Left lung (tissue), 10 donors: Measurements from ENCODE around the gene SCAMP5. TPM values are rescaled to one million over a fixed set of nuclear protein-coding genes. Genes with fewer than 3 reads are reported as not detected.

Experiments
- ATAC-seq: fragments of 200-7000 bp; cut with Tn5 transposase; one replicate; pipeline ENCODE4 v1.9.1; 2020; ENCODE audit warnings: moderate library complexity
- DNase-seq, 4 donors: peaks; one replicate each; pipeline ENCODE4 v3.0.0-alpha.2; 2013 to 2020
- H3K27ac ChIP-seq, 2 donors: fragments of 200-600 bp; sonication (generic) in 1 of 2; one replicate each; pipeline versions ENCODE4 v1.5.0 to v1.8.0; 2020 to 2021
- H3K27me3 ChIP-seq, 2 donors: fragments of 200-600 bp; sonication (generic) in 1 of 2; one replicate each; pipeline versions ENCODE4 v1.5.0 to v1.8.0; 2020 to 2021
- H3K36me3 ChIP-seq, 2 donors: fragments of 200-600 bp; sonication (generic) in 1 of 2; one replicate each; pipeline versions ENCODE4 v1.5.0 to v1.8.0; 2020 to 2021
- H3K4me1 ChIP-seq, 2 donors: fragments of 200-600 bp; one replicate each; pipeline ENCODE4 v1.8.0; 2021
- H3K4me3 ChIP-seq, 2 donors: fragments of 200-600 bp; sonication (generic) in 1 of 2; one replicate each; pipeline versions ENCODE4 v1.5.0 to v1.8.0; 2020 to 2021; ENCODE audit warnings: mild to moderate bottlenecking in 1 of 2
- H3K9me3 ChIP-seq, 2 donors: fragments of 200-600 bp; sonication (generic) in 1 of 2; one replicate each; pipeline versions ENCODE4 v1.5.0 to v1.8.0; 2020 to 2021
- intact Hi-C, 2 donors: fragments of 100-400 bp; cut with DNase I; formaldehyde crosslinking; loops; one replicate each; pipeline versions ENCODE4 v1.11.2 to v1.14.2; 2022
- polyA plus RNA-seq, 6 donors: library from polyadenylated mRNA; unstranded; fragments of 120-200 nt; gene quantifications; one replicate each; pipeline ENCODE4 v1.2.1, GENCODE V29; 2013; ENCODE audit not compliant: insufficient read length in 6 of 6
- total RNA-seq, 2 donors: library from RNA; stranded (reverse); fragmentation: NEBNext Ultra II Directional; extraction: Animal tissue kit (Norgen Biotek cat#: 25700); gene quantifications; one replicate each; pipeline ENCODE4 v1.2.1, GENCODE V29; 2021
- TF ChIP-seq, protein P1 (sequence below), 2 donors: fragments of 200-600 bp; sonication (generic) in 1 of 2; IDR thresholded peaks; one replicate each; pipeline versions ENCODE4 v1.5.0 to v1.8.0; 2021; ENCODE audit warnings: antibody characterized with exemption in 2 of 2
- donor health status: DM: no; HTN: yes; CAD: no.
- donor health status: DM: no; HTN: no; CAD: no.

Gene SCAMP5
- total and polyA plus RNA-seq, 8 donors: 1.9 to 31.3 (median 13.8) TPM

DNA sequence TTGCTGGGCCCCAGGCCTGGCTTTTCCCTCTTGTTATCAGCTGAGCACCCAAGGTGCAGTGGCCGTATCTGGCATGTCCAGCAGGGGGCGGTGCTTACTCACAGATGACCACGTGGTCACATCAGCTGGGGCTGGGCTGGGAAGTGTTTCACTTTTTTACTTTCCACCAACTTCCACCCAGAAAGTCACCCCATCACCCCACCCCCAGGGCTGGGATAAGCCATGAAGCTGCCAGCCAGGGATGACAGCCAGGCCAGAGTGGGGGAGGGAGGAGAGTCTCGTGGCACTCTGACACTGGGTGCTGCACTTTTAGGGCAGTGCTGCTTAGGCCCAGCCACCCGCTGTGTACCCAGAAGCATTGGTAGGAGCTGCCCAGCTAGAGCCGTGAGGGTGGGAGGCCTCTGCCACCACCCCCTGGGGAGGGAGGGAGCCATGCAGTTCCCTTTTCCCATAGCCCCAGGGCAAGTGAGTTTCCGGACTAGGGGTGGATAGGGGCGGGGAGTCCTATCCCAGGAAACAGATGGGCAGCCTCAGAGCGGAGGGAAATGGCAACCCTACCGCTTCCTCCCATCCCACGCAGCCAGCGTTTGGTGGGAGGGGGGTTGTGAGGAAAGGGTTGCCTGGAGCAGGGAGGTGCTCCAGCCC, 34.1 kb downstream of the SCAMP5 start:
- Histone ChIP-seq H3K4me1 (peaks cover 29 to 60% of the 10 kb centered on the region in 2 donors), H3K27ac (peak overlapping the region; percentile 79 to 83), H3K27me3 (no peaks in the 10 kb centered on the region), H3K4me3 (no peak overlapping the region), H3K36me3 (peaks cover 0 to 3% of the 10 kb centered on the region in 2 donors), H3K9me3 (no peaks in the 10 kb centered on the region)
- TF ChIP-seq, protein P1, sequence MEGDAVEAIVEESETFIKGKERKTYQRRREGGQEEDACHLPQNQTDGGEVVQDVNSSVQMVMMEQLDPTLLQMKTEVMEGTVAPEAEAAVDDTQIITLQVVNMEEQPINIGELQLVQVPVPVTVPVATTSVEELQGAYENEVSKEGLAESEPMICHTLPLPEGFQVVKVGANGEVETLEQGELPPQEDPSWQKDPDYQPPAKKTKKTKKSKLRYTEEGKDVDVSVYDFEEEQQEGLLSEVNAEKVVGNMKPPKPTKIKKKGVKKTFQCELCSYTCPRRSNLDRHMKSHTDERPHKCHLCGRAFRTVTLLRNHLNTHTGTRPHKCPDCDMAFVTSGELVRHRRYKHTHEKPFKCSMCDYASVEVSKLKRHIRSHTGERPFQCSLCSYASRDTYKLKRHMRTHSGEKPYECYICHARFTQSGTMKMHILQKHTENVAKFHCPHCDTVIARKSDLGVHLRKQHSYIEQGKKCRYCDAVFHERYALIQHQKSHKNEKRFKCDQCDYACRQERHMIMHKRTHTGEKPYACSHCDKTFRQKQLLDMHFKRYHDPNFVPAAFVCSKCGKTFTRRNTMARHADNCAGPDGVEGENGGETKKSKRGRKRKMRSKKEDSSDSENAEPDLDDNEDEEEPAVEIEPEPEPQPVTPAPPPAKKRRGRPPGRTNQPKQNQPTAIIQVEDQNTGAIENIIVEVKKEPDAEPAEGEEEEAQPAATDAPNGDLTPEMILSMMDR (IDR thresholded peaks at IDR 0.05): peak; percentile 91 to 98
- DNase-seq (peak; percentile 79 to 97 (median 92)), ATAC-seq (peak; percentile 94)
- intact Hi-C loops: loop anchor here (2.0 to 10.0 kb wide), 2 partner anchors 175 kb away; partner anchors contain the start of gene C15orf39 (in 1 of the 2)

DNA sequence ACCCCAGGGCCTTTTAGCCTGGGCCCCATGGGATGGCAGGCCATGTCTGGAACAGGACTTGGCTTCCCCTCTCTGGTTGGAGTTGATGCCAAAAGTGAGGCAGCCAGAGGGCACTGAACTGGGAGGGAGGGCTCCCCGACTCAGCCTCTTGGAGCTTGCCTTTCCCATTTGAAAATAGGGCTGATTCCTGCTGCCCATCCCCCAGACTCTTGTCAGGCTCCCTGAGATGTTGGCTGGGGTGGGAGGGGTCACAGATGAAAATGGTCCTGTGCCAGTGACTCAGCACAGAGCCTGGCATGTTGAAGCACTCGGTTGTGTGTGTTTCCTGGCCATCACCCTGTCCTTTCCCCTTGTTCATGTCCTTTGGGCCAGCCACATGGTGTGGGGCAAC, 34.7 kb downstream of the SCAMP5 start:
- Histone ChIP-seq H3K27ac (peak overlapping the region; percentile 79 to 83), H3K9me3 (no peaks in the 10 kb centered on the region), H3K4me3 (no peak overlapping the region), H3K36me3 (peaks cover 0 to 3% of the 10 kb centered on the region in 2 donors), H3K4me1 (peaks cover 28 to 60% of the 10 kb centered on the region in 2 donors), H3K27me3 (no peaks in the 10 kb centered on the region)
- DNase-seq (peak in 1 of 4 donors; percentile 49), ATAC-seq (peak; percentile 10)
- intact Hi-C loops: loop anchor here in 1 of 2 donors (10.0 kb wide), 1 partner anchor 175 kb away; the partner anchor contains the start of gene C15orf39
- TF ChIP-seq, protein P1 (IDR thresholded peaks at IDR 0.05): no peak

DNA sequence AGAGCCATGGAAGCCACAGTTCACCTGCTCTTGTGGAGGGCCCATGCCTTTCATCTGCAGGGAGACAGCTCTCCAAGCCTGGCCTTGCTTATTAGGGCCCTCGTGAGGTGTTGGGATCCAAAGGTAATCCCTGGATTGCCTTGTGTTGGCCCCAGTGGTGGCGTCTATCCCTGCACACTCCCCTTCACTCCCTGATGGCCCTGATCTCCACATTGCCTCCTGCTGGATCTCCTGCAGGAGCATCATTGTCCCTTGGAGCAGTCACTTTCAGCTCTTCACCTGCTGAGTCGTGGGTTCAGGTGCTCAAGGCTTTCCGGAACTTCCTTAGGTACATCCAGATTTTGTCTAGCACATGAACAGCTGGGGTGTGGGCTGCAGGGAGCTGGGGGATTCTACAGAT, 35.1 kb downstream of the SCAMP5 start:
- ATAC-seq (no peak), DNase-seq (no peak)
- Histone ChIP-seq H3K27me3 (no peaks in the 10 kb centered on the region), H3K36me3 (peaks cover 0 to 3% of the 10 kb centered on the region in 2 donors), H3K4me3 (no peak overlapping the region), H3K27ac (peak overlapping the region in 1 of 2 donors; percentile 83), H3K9me3 (no peaks in the 10 kb centered on the region), H3K4me1 (peaks cover 25 to 58% of the 10 kb centered on the region in 2 donors)
- TF ChIP-seq, protein P1 (IDR thresholded peaks at IDR 0.05): no peak
- intact Hi-C loops: loop anchor here in 1 of 2 donors (10.0 kb wide), 1 partner anchor 174 kb away; the partner anchor contains the start of gene C15orf39

DNA sequence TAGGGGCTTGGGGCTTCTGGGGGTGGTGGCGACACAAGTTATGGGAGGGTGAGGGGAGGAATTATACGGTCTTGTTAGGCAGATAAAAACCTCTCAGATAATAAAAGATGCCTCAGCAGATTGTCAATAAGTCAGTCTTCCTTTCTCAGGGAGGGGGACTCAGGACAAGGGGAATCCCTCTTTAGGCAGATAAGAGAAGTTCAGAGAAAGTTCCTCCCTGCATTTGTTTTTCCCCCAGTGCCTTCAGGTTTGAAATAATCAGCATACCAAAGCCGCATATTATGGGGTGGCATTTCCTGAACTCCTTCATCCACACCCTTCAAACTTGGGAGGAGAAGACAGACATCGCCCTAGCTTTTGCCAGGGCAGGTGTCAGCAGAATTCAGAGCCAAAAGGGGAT, 36.5 kb downstream of the SCAMP5 start:
- intact Hi-C loops: loop anchor here in 1 of 2 donors (10.0 kb wide), 1 partner anchor 173 kb away; the partner anchor contains the start of gene C15orf39
- no peak for DNase-seq

DNA sequence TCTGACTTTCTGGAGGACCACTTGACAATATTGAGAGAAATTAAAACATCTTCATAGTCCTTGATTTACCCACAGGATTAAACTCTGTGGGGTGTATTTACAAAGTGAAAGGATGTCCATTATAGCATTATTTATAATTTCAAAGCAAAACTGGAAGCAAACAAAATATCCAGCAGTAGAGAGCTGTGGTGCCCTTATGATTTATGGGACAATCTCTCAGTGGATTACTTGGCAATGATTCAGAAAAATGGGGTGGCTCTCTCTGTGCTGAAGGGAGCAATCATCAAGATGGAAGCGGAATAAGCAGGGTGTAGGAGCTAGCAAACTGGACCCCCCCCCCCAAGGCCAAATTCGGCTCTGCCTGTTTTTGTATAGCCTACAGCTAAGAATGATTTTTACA, 37.0 kb downstream of the SCAMP5 start:
- intact Hi-C loops: loop anchor here in 1 of 2 donors (10.0 kb wide), 1 partner anchor 172 kb away; the partner anchor contains the start of gene C15orf39
- TF ChIP-seq, protein P1 (IDR thresholded peaks at IDR 0.05): no peak
- peaks cover 25 to 52% of the 10 kb centered on the region in 2 donors for H3K4me1 ChIP-seq
- H3K27ac ChIP-seq: peak overlapping the region; percentile 26 to 83
- H3K4me3 ChIP-seq: no peak overlapping the region
- peaks cover 0 to 3% of the 10 kb centered on the region in 2 donors for H3K36me3 ChIP-seq
- ATAC-seq: no peak
- no peaks in the 10 kb centered on the region for H3K27me3 ChIP-seq
- no peaks in the 10 kb centered on the region for H3K9me3 ChIP-seq
- DNase-seq: no peak

More for the DNA sequence above, 36.5 kb downstream of the SCAMP5 start:
- H3K4me3 ChIP-seq: no peak overlapping the region
- TF ChIP-seq, protein P1 (IDR thresholded peaks at IDR 0.05): no peak
- no peak for ATAC-seq
- H3K27ac ChIP-seq: peak overlapping the region; percentile 26 to 83
- peaks cover 25 to 51% of the 10 kb centered on the region in 2 donors for H3K4me1 ChIP-seq
- H3K36me3 ChIP-seq: peaks cover 0 to 3% of the 10 kb centered on the region in 2 donors
- no peaks in the 10 kb centered on the region for H3K9me3 ChIP-seq
- no peaks in the 10 kb centered on the region for H3K27me3 ChIP-seq
